Upper lobe of left lung (tissue), 6 donors: ENCODE results near the gene CSAG3. TPM values are rescaled to one million over a fixed set of nuclear protein-coding genes. Genes with fewer than 3 reads are reported as not detected.
"Not testable (repeated sequence)": the region's sequence is repeated elsewhere in the genome, so short reads cannot be mapped to it uniquely, and the experiment has no call there.

Source experiments
- ATAC-seq, 2 donors: fragments of 200-7000 bp; cut with Tn5 transposase; one replicate each; pipeline ENCODE4 v1.9.1; 2022; ENCODE audit warnings: mild to moderate bottlenecking in 2 of 2, moderate library complexity in 2 of 2; ENCODE audit not compliant: low FRiP score in 2 of 2
- DNase-seq, 2 donors: peaks; one replicate each; pipeline ENCODE4 v3.0.0-alpha.2; 2019 to 2020
- H3K27ac ChIP-seq, 4 donors: fragments of 200-600 bp; sonication (generic); one replicate each; pipeline ENCODE4 v1.5.1; 2016 to 2019
- H3K27me3 ChIP-seq, 4 donors: fragments of 200-600 bp; sonication (generic); one replicate each; pipeline ENCODE4 v1.5.1; 2017 to 2019
- H3K36me3 ChIP-seq, 4 donors: fragments of 200-600 bp; sonication (generic); one replicate each; pipeline ENCODE4 v1.5.1; 2016 to 2019
- H3K4me1 ChIP-seq, 4 donors: fragments of 200-600 bp; sonication (generic); one replicate each; pipeline ENCODE4 v1.5.1; 2018 to 2019
- H3K4me3 ChIP-seq, 4 donors: fragments of 200-600 bp; sonication (generic); one replicate each; pipeline ENCODE4 v1.5.1; 2017 to 2019; ENCODE audit warnings: mild to moderate bottlenecking in 2 of 4, moderate library complexity in 1 of 4
- H3K9me3 ChIP-seq, 4 donors: fragments of 200-600 bp; sonication (generic); one replicate each; pipeline ENCODE4 v1.5.1; 2018 to 2019
- EP300 ChIP-seq, 4 donors: sonication (generic); formaldehyde crosslinking; IDR thresholded peaks; one replicate each; pipeline ENCODE4 v1.5.1; 2017; ENCODE audit warnings: antibody characterized with exemption in 4 of 4, control low read depth in 2 of 4
- POLR2A ChIP-seq, 4 donors: fragments of 450-650 bp; IDR thresholded peaks; one replicate each; pipeline ENCODE4 v1.5.1; 2016 to 2017; ENCODE audit warnings: antibody characterized with exemption in 4 of 4, mild to moderate bottlenecking in 2 of 4
- POLR2AphosphoS5 ChIP-seq, 2 donors: sonication (generic); formaldehyde crosslinking; IDR thresholded peaks; one replicate each; pipeline ENCODE4 v1.5.1; 2017; ENCODE audit warnings: antibody characterized with exemption in 2 of 2
- WGBS, 2 donors: methylation state at CpG; one replicate each; pipeline ENCODE4 v1.1.5; 2017 to 2018; 5-methylcytosine and 5-hydroxymethylcytosine counted together
- total RNA-seq, 6 donors: library from RNA; depleted of rRNA in 4 of 6; stranded (reverse); fragments of >200 nt in 4 of 6; gene quantifications; one replicate each; pipeline versions ENCODE4 v1.1.0 to v1.2.1, GENCODE V29; 2016 to 2021
- TF ChIP-seq, protein P1 (sequence below), 6 experiments: fragments of 450-650 bp in 4 of 6; fragments of 200-600 bp in 2 of 6; sonication (generic) in 2 of 6; IDR thresholded peaks; one replicate each; pipeline ENCODE4 v1.5.1; 2016 to 2019; ENCODE audit warnings: antibody characterized with exemption in 6 of 6
- donor health status: DM: no; HTN: no; CAD: no; lungs with moderate emphysema.
- donor health status: DM: no; HTN: yes; CAD: no; lungs with severe emphysema.

CSAG3 gene
- total RNA-seq, 6 donors from 2014 or later: not detected

DNA sequence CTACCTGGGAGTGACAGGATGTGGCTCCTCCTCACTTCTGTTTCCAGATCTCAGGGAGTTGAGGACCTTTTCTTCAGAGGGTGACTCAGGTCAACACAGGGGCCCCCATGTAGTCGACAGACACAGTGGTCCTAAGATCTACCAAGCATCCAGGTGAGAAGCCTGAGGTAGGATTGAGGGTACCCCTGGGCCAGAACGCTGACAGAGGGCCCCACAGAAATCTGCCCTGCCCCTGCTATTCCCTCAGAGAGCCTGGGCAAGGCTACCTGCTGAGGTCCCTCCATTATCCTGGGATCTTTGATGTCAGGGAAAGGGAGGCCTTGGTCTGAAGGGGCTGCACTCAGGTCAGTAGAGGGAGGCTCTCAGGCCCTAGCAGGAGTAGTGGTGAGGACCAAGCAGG, 23.9 kb upstream of the CSAG3 start:
- WGBS, 2 donors: 65% methylated on average over 2 of the region's 2 CpGs; no CpG with 5 or more reads in 1 of the 2 donors
- Histone ChIP-seq H3K4me3 (no peak overlapping the region), H3K36me3 (no peaks in the 10 kb centered on the region), H3K9me3 (no peaks in the 10 kb centered on the region), H3K27ac (no peak overlapping the region), H3K4me1 (no peaks in the 10 kb centered on the region), H3K27me3 (no peaks in the 10 kb centered on the region)
- ATAC-seq (peak in 1 of 2 donors; percentile 26), DNase-seq (no peak)
- no peak for TF ChIP-seq POLR2A (IDR thresholded peaks at IDR 0.05)
- TF ChIP-seq, protein P1, sequence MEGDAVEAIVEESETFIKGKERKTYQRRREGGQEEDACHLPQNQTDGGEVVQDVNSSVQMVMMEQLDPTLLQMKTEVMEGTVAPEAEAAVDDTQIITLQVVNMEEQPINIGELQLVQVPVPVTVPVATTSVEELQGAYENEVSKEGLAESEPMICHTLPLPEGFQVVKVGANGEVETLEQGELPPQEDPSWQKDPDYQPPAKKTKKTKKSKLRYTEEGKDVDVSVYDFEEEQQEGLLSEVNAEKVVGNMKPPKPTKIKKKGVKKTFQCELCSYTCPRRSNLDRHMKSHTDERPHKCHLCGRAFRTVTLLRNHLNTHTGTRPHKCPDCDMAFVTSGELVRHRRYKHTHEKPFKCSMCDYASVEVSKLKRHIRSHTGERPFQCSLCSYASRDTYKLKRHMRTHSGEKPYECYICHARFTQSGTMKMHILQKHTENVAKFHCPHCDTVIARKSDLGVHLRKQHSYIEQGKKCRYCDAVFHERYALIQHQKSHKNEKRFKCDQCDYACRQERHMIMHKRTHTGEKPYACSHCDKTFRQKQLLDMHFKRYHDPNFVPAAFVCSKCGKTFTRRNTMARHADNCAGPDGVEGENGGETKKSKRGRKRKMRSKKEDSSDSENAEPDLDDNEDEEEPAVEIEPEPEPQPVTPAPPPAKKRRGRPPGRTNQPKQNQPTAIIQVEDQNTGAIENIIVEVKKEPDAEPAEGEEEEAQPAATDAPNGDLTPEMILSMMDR (IDR thresholded peaks at IDR 0.05): no peak

DNA sequence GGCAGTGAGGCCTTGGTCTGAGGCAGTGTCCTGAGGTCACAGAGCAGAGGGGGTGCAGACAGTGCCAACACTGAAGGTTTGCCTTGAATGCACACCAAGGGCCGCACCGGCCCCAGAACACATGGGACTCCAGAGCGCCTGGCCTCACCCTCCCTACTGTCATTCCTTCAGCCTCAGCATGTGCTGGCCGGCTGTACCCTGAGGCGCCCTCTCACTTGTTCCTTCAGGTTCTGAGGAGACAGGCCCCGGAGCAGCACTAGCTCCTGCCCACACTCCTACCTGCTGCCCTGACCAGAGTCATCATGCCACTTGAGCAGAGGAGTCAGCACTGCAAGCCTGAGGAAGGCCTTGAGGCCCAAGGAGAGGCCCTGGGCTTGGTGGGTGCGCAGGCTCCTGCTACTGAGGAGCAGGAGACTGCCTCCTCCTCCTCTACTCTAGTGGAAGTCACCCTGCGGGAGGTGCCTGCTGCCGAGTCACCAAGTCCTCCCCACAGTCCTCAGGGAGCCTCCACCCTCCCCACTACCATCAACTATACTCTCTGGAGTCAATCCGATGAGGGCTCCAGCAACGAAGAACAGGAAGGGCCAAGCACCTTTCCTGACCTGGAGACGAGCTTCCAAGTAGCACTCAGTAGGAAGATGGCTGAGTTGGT, 23.0 kb upstream of the CSAG3 start:
- ATAC-seq: peak in 1 of 2 donors; percentile 56
- no peak for TF ChIP-seq POLR2A (IDR thresholded peaks at IDR 0.05)
- TF ChIP-seq, protein P1 (IDR thresholded peaks at IDR 0.05): no peak
- TF ChIP-seq EP300 (IDR thresholded peaks at IDR 0.05): no peak
- no peak for TF ChIP-seq POLR2AphosphoS5 (IDR thresholded peaks at IDR 0.05)
- H3K36me3 ChIP-seq: no peaks in the 10 kb centered on the region
- H3K27ac ChIP-seq: no peak overlapping the region
- peak in 1 of 2 donors; percentile 10 for DNase-seq
- WGBS, 2 donors: 84 to 94% methylated on average over 3 to 12 of the region's 12 CpGs
- H3K4me1 ChIP-seq: no peaks in the 10 kb centered on the region
- H3K27me3 ChIP-seq: no peaks in the 10 kb centered on the region
- no peaks in the 10 kb centered on the region for H3K9me3 ChIP-seq
- no peak overlapping the region for H3K4me3 ChIP-seq

DNA sequence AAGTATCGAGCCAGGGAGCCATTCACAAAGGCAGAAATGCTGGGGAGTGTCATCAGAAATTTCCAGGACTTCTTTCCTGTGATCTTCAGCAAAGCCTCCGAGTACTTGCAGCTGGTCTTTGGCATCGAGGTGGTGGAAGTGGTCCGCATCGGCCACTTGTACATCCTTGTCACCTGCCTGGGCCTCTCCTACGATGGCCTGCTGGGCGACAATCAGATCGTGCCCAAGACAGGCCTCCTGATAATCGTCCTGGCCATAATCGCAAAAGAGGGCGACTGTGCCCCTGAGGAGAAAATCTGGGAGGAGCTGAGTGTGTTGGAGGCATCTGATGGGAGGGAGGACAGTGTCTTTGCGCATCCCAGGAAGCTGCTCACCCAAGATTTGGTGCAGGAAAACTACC, 22.5 kb upstream of the CSAG3 start:
- not testable (repeated sequence) for H3K4me1 ChIP-seq, H3K36me3 ChIP-seq, ATAC-seq, DNase-seq, H3K27me3 ChIP-seq, H3K9me3 ChIP-seq, H3K4me3 ChIP-seq, H3K27ac ChIP-seq
- 83 to 93% methylated on average over 11 to 12 of the region's 12 CpGs for WGBS, 2 donors

DNA sequence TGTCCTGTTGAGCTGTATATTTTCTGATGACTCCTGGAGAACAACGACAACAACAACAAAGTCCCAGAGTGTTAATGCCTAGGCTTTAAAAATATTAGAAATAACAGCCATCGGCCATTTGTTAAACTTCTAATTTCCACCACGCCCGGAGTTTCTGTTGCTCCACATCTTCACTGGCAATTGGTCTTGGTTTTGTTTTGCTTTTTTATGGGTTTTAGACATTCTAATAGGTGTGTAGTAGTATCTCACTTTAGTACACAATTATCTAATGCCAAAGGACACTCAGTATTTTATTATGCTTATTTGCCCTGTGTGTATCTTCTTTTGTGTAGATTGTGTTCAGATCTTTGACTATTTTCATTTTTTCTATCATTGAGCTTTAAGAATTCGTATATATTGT, 20.5 kb upstream of the CSAG3 start:
- Histone ChIP-seq H3K4me3 (no peak overlapping the region), H3K36me3 (no peaks in the 10 kb centered on the region), H3K4me1 (no peaks in the 10 kb centered on the region), H3K9me3 (no peaks in the 10 kb centered on the region), H3K27me3 (no peaks in the 10 kb centered on the region), H3K27ac (no peak overlapping the region)
- ATAC-seq (no peak), DNase-seq (no peak)
- 83 to 94% methylated on average over 5 of the region's 5 CpGs for WGBS, 2 donors
- TF ChIP-seq POLR2A (IDR thresholded peaks at IDR 0.05): no peak
- TF ChIP-seq, protein P1 (IDR thresholded peaks at IDR 0.05): no peak
- no peak for TF ChIP-seq POLR2AphosphoS5 (IDR thresholded peaks at IDR 0.05)

DNA sequence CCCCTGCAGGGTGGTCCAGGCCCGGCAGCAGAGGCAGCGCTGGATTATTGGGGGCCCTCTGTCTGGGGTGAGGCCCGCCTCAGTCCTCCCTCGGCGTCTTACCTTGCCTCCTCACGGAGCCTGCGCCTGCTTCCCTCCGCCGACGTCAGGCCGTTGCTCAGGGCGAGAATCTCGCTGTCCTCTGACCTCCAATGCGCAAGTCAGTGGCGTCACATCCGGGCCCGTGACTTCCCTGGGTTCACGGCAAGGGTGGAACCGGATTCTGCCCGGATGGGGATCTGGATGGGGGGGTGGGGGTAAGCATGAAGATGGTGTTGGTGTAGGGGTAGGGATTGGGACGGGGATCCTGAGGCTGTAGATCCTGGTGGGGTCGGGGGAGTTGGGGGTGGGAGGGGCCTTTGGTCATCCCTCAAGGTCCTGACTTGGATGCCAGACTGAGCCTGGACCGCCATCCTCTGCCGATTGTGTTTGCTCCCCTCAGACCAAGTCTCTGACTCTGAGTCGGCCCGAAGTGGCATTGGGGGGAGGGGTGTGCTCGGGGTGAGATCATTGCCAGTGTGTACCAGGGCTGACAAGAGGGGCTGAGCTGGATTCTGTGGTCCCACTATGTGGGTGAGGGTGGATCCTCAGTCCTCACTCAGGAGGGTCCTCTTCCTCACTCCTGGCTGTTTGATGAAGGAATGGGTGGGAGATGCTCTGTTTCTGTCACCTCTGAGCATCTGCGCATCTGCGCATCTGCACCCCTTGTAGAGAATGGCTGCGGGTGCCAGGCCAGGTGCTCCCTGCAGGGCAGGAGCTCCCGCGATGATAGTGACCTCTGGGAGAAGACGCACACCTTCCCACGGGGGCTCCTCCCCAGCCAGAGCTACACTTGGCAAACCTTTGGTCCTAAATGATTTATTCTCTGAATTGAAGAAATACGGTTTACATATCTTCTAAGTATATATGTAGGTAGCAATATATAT, 5.0 kb upstream of the CSAG3 start, which contains the start of gene MAGEA2:
Gene MAGEA2 (minus strand): TSS at position 157 of the 965 bp plus-strand sequence. CDS start 2,479 bp downstream, outside the sequence.
- WGBS, 2 donors: no CpG with 5 or more reads among the region's 35 CpGs
- DNase-seq, H3K27ac ChIP-seq, H3K27me3 ChIP-seq, H3K36me3 ChIP-seq, H3K4me3 ChIP-seq, ATAC-seq, H3K4me1 ChIP-seq, H3K9me3 ChIP-seq: not testable (repeated sequence)

DNA sequence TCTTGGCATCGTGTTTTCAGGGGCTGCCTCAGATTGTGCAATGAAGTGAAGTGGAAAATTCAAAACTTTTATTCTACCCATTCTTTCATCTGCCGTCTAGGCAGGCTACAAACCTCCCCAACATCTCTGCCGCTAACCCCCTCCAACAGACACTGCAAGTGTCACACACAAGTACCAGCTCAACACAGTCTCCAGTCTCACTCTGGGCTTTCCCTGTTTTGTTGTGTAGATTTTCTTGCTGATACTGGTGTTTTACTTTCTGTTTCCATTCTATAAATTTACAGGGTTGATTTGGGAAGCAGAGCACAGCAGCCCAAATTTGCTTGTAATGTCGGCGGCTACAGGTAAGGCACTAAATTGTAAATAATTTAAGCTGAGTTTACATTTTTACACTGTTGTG, 4.1 kb upstream of the CSAG3 start:
- H3K4me3 ChIP-seq, H3K27me3 ChIP-seq, DNase-seq, H3K36me3 ChIP-seq, H3K4me1 ChIP-seq, H3K27ac ChIP-seq, H3K9me3 ChIP-seq, ATAC-seq: not testable (repeated sequence)
- WGBS, 2 donors: no CpG with 5 or more reads among the region's 5 CpGs

DNA sequence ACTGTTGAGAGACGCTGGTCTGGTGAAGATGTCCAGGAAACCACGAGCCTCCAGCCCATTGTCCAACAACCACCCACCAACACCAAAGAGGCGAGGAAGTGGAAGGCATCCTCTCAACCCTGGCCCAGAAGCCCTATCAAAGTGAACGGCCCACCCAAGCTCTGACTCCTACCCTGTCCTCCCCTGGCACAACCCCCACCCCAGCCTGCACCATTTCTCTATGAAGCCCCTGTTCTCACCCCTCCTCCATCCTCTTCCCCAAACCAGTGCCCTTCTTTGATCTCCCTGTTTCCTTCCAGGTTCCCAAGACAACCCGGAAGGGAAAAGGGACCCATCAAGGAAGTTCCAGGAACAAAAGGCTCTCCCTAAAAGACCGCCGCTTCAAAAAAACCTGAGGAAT, 526 bp downstream of the CSAG3 start:
- peak in 1 of 2 donors; percentile 74 for ATAC-seq
- 89 to 100% methylated on average over 2 to 5 of the region's 7 CpGs for WGBS, 2 donors
- not testable (repeated sequence) for DNase-seq, H3K4me1 ChIP-seq, H3K27me3 ChIP-seq, H3K36me3 ChIP-seq, H3K9me3 ChIP-seq, H3K4me3 ChIP-seq, H3K27ac ChIP-seq

DNA sequence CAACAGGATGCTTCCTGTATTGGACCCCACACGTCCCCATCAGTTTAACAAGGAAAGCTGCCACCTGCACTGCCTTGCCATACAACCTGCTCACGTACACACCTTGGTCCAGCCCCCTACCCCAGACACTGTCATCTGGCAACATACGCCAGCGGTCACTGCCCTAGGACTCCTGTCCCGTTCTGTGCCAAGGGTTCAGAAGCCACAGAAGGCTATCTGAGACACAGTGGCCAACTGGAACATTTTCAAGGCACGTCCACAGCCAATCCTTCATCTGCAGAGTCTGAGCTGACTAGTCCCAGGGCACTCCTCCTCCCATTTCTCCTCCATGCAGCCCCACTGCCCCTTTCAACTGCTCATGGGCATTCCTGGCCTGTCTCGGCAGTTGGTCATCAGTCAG, 2.6 kb downstream of the CSAG3 start:
- DNase-seq, ATAC-seq, H3K36me3 ChIP-seq, H3K4me1 ChIP-seq, H3K9me3 ChIP-seq, H3K27me3 ChIP-seq, H3K4me3 ChIP-seq, H3K27ac ChIP-seq: not testable (repeated sequence)
- no CpG with 5 or more reads among the region's 7 CpGs for WGBS, 2 donors

DNA sequence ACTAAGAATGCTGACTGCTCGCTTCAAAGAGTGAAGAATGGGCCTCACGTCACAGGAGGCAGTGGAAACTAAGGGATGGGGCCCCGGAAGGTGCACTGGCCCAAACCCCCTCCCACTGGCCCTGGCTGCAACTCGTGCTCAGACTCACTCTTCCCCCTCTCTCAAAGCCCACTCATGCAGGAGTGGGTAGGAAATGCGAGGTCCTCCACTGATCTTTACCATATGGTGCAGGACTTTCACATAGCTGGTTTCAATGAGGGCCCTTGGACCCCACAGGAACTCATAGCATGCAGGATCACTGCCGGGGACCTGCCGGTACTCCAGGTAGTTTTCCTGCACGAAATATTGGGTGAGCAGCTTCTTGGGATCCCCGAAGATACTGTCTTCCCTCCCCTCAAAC, 7.5 kb downstream of the CSAG3 start:
- WGBS, 2 donors: 78 to 93% methylated on average over 4 to 9 of the region's 9 CpGs

More for the DNA sequence above, 7.5 kb downstream of the CSAG3 start:
- DNase-seq: peak in 1 of 2 donors; percentile 0
- not testable (repeated sequence) for H3K9me3 ChIP-seq, ATAC-seq, H3K36me3 ChIP-seq, H3K27me3 ChIP-seq, H3K4me3 ChIP-seq, H3K4me1 ChIP-seq, H3K27ac ChIP-seq
